ENCODE data around the gene NOL4L.

GRCh38 chr20:32576560-32576959 lies 8.6 kb downstream of the NOL4L start:
- TF ChIP-seq CTCF (IDR thresholded peaks at IDR 0.05) = no peak
- no peak for TF ChIP-seq POLR2A (IDR thresholded peaks at IDR 0.05)
- TF ChIP-seq EP300 (IDR thresholded peaks at IDR 0.05) = no peak
